H54 (cell line): Measurements from ENCODE around the gene MSRB3.
"Not testable (repeated sequence)": the region's sequence is repeated elsewhere in the genome, so short reads cannot be mapped to it uniquely, and the experiment has no call there.

ENCODE experiments used
- DNase-seq: peaks from one replicate; pipeline ENCODE4 v3.0.0; 2011; ENCODE audit warnings: low spot score, mixed read lengths; ENCODE audit not compliant: insufficient read length
- FAIRE-seq: peaks from 3 replicates; lab custom pipeline; 2011; peaks lifted over from hg19 to GRCh38; lab: Jason Lieb, UNC
- POLR2A ChIP-seq: IDR thresholded peaks from 2 replicates; pipeline ENCODE4 v1.6.1; 2011; ENCODE audit warnings: low read depth, mild to moderate bottlenecking, low read length

The MSRB3 gene

DNA sequence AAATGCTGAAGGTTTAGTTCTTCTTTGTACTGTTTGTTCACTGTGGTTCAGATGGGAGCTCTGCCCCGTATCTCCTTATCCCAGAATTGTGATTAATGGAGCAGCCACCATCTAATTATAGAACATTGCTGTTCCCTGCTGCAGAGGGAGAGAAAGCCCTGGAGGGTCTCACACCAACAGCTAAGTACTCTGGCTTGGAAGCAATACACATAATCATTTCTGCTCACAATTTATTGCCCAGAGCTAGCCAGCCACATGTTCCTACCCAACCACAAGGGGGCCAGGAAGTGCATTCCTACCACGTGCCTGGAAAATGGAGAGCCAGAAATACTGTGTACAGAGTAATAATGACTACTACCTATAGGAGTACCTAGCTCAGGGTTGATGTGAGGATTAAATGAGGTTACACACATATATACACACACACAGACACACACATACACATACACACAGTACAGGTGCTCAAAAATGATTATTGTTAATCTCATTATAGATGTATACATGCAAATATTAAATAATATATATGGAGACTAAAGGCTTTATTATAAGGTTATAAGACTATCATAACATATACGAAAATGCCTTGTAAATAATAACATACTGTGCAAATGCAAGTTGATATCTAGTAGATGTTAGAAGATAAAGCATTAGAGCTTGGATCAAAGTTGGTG is 22.3 kb downstream of the MSRB3 start:
- no peak for DNase-seq
- peak; percentile 76 for FAIRE-seq
- no peak for TF ChIP-seq POLR2A

DNA sequence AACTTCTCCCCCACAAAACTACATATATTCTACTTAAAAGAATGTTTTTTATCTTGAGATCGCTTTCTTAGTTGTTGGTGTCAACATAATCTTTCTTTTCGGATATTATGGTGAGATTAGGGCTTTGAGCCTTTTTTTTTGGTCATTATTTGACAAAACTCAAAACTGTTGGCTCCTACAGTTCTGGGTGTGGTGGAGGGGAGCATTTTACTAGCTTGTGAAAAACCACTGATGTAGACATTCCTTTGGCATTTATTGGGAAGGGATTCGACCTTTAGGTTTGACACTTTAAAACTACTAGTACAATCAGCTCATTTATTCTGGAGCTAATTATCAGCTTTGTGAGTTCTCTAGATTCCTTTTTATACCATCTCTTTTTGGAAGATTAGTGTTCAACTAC is 24.4 kb downstream of the MSRB3 start:
- DNase-seq (no peak), FAIRE-seq (no peak)
- TF ChIP-seq POLR2A, result no peak

- peak; percentile 53 for FAIRE-seq
- no peak for DNase-seq
- no peak for TF ChIP-seq POLR2A
Measured at GRCh38 chr12:65305346-65305950, 27.0 kb downstream of the MSRB3 start.

DNA sequence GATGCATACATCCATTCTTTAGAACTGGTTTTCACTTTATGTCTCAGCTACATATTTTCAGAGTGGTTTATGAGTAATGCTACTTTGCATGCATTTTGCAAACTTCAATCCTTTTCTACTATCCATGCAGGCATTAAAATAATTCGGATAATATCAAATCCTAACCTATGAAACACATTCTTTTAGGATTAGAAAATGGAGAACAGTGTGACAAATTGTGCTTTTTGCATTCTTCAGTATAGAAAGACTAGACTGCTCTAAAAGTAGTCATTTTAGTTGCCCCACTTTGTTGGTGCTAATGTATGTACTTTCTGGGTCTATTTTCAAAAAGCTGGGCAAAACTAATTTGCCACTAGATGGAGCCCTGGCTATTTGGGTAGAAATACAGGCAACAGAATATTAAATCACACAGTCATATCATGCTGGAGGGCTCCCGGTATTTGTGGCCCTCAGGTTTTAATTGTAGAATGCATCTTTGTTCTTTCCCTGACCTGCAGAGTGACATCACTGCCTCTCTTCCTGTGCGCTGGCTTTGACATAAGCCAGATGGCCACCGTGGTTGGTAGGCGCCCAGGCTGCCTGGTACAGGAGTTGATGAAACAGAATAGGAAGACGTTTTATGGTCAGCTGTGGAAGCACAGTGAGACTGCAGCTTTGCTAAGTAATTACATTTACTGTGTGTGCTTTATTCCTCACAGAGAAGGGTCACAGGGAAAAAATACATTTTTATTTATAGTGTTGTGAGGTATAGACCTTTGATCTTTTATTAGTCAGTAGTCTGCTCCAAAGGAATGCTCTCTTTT is 28.1 kb downstream of the MSRB3 start:
- FAIRE-seq (peak; percentile 87), DNase-seq (peak; percentile 16)
- no peak for TF ChIP-seq POLR2A

- FAIRE-seq (no peak), DNase-seq (no peak)
- TF ChIP-seq POLR2A, result no peak
Measured at GRCh38 chr12:65307169-65307501, 28.7 kb downstream of the MSRB3 start.

GRCh38 chr12:65308006-65308405 is 29.5 kb downstream of the MSRB3 start:
- TF ChIP-seq POLR2A, result no peak
- DNase-seq (no peak), FAIRE-seq (no peak)

DNA sequence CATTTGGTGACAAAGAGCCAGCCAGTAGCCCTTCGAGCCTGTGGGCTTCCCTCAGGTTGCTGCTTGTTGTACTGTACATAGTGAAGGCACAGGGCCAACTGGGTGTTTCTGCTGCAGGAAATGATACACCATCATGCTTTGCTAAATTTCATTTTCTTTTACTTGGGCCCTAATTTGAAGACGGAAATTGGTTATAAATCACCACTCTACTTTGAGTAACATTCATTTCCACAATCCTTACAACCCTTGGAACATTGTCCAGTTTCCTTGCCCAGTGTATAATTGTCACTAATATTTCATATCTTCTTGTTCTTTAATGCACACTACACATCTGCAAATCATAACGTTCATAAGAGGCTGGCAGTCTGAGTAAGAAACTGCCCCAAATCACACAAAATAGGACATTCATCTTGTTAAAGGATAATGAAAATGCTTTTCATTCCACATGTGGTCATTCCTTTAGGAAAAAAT is 30.2 kb downstream of the MSRB3 start:
- DNase-seq, result no peak
- peak; percentile 98 for FAIRE-seq
- no peak for TF ChIP-seq POLR2A

- DNase-seq (no peak), FAIRE-seq (no peak)
- no peak for TF ChIP-seq POLR2A
Measured at GRCh38 chr12:65311260-65311659, 32.8 kb downstream of the MSRB3 start.

GRCh38 chr12:65313719-65314317 is 35.3 kb downstream of the MSRB3 start:
- FAIRE-seq (peak; percentile 89), DNase-seq (no peak)

DNA sequence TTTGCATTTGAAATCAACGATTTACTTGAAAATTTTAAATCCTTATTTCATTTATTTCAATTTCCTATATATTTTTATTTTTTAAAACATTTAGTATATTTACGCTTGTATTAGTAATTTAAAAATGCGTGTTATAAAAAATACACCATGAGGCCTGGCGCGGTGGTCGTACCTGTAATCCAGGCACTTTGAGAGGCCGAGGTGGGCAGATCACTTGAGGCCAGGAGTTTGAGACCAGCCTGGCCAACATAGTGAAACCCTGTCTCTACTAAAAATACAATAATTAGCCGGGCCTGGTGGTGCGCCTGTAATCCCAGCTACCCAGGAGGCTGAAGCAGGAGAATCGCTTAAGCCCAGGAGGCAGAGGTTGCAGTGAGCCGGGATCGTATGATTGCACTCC is 36.8 kb downstream of the MSRB3 start:
- not testable (repeated sequence) for DNase-seq, FAIRE-seq

More at GRCh38 chr12:65313719-65314317, 35.3 kb downstream of the MSRB3 start:
- no peak for TF ChIP-seq POLR2A

DNA sequence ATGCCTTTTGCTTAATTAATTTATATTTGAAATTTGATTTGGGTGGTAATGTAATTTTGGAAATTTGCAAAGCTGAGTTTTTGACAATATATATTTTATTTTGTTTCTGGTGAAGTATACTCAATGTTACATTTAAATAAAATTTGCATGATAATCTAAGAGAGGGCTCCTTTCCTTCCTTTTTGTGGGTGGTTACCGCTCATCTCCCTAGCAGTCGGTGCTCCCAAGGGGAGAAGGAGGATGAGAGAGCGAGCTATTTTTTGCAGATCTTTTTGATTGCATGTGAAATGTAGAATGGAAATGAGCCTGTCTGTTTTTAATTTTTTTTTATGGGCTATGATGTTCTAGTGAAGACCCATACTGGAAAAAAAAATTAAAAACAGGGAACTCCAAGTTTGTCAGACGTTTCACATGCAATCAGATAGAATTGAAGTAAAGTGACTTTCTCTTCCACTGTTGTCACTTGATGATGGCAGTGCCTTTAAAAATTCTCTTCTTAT is 39.8 kb downstream of the MSRB3 start:
- no peak for TF ChIP-seq POLR2A
- FAIRE-seq, result no peak
- DNase-seq, result no peak

DNA sequence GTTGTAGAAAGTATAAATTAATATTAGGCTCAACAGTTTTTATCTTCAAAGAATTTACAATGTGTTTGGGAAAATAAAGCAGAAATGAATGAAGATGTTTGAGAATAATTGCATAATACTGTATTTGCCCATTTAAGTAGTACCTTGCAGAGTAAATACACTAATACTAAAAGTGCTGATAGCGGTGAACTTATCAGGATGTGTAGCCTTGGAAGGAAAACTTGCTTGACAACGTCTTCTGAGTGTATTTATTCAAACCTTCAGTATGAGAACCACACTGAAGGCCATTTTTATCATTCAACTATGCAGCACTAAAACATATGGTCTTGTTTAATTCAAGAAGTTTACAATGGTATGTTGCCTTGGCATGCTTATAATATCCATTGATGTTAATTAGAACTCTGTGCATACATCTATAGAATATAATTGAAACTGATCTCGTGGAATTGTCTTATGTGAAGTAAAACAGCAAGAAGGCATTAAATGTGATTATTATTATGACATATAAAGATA is 41.3 kb downstream of the MSRB3 start:
- TF ChIP-seq POLR2A, result no peak
- FAIRE-seq (no peak), DNase-seq (no peak)

DNA sequence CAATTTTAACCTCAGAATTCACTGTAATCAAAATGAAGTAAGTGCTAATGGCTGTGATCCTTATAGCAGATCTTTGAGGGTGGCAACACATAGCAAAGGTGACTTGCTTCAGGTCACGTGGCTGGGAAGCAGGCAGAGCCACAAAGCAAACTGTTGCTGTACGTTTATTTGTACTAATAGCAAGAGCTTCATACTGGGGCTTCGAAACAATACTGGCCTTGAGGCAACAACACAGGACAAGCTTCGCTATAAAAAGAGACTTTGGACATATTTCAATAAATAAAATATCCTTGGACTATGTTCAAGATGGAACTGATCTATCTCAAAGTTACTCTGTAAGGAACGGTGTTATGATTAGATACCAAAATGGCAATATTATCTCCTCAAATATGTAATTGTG is 44.6 kb downstream of the MSRB3 start:
- FAIRE-seq, result no peak
- no peak for DNase-seq
- TF ChIP-seq POLR2A, result no peak

GRCh38 chr12:65324056-65324455 is 45.6 kb downstream of the MSRB3 start:
- peak; percentile 50 for FAIRE-seq
- TF ChIP-seq POLR2A, result no peak
- no peak for DNase-seq

- no peak for FAIRE-seq
- no peak for TF ChIP-seq POLR2A
- DNase-seq, result no peak
Measured at GRCh38 chr12:65324551-65324950, 46.1 kb downstream of the MSRB3 start.
